ENCODE data around the gene MYMK.

- TF ChIP-seq CTCF (IDR thresholded peaks at IDR 0.05) (no peak), POLR2A (IDR thresholded peaks at IDR 0.05) (no peak)
Measured at GRCh38 chr9:133528001-133528875, 3.5 kb upstream of the MYMK start.
